HL-60 (cell line): Measurements from ENCODE around the gene LPXN.

Source experiments
- POLR2AphosphoS5 ChIP-seq: IDR thresholded peaks from 2 replicates; pipeline ENCODE4 v1.6.1; 2012; ENCODE audit warnings: low read depth
- TF ChIP-seq, protein P1 (sequence below): IDR thresholded peaks from one replicate; pipeline ENCODE4 v1.5.1; 2011; ENCODE audit warnings: low read length, control low read depth, inconsistent platforms; ENCODE audit not compliant: insufficient read depth

DNA sequence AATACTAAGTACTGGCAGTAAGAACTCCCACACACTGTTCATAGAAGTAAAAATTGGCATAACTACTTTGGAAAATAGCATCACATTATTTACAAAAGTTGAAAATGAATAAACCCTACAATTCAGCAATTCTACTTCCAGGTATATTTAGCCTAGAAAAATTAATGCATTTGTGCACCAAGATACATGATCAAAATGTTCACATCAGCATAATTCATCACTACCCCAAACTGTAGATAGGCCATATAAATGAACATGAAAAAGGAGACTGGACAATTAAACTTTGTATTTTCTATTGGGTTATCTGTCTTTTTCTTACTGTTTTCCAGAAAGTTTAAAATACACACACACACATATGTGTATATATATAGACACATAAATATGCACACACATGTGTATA is 73.7 kb downstream of the LPXN start:
- TF ChIP-seq, protein P1, sequence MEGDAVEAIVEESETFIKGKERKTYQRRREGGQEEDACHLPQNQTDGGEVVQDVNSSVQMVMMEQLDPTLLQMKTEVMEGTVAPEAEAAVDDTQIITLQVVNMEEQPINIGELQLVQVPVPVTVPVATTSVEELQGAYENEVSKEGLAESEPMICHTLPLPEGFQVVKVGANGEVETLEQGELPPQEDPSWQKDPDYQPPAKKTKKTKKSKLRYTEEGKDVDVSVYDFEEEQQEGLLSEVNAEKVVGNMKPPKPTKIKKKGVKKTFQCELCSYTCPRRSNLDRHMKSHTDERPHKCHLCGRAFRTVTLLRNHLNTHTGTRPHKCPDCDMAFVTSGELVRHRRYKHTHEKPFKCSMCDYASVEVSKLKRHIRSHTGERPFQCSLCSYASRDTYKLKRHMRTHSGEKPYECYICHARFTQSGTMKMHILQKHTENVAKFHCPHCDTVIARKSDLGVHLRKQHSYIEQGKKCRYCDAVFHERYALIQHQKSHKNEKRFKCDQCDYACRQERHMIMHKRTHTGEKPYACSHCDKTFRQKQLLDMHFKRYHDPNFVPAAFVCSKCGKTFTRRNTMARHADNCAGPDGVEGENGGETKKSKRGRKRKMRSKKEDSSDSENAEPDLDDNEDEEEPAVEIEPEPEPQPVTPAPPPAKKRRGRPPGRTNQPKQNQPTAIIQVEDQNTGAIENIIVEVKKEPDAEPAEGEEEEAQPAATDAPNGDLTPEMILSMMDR = no peak
- TF ChIP-seq POLR2AphosphoS5 = no peak
